GM19372 (cell line): Measurements from ENCODE around the gene PAX5.

Source experiments
- ATAC-seq: cut with Tn5 transposase; IDR thresholded peaks from one replicate; pipeline ENCODE4 v1.9.1; 2021; ENCODE audit warnings: mild to moderate bottlenecking, low read depth, moderate library complexity; ENCODE audit not compliant: unreplicated experiment

Gene PAX5

GRCh38 chr9:37037503-37038301 is 3.6 kb upstream of the PAX5 start:
- ATAC-seq: no peak

GRCh38 chr9:37036776-37037502 is 2.9 kb upstream of the PAX5 start:
- peak; percentile 31 for ATAC-seq

DNA sequence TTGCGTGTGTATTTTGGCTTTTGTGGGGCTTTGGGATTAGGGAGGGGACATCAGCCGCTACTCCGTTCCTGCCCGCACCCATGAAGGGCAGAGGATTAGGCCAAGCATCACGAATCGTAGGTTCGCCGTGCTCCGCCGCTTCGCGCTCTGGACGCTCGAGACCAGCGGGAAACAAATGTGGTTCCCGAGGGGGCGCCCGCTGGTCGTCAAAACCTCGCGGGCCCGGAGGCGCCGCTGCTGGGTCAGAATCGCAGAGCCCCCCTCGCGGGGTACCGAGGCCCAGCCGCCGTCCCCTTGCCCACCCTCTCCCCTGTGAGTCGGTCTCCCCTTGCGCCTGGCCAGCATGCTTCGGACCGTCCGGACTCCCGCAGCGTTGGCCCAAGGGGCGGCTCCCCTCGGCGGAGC is 2.3 kb upstream of the PAX5 start:
- ATAC-seq: peak; percentile 12

GRCh38 chr9:37035648-37036370 is 1.7 kb upstream of the PAX5 start:
- no peak for ATAC-seq

DNA sequence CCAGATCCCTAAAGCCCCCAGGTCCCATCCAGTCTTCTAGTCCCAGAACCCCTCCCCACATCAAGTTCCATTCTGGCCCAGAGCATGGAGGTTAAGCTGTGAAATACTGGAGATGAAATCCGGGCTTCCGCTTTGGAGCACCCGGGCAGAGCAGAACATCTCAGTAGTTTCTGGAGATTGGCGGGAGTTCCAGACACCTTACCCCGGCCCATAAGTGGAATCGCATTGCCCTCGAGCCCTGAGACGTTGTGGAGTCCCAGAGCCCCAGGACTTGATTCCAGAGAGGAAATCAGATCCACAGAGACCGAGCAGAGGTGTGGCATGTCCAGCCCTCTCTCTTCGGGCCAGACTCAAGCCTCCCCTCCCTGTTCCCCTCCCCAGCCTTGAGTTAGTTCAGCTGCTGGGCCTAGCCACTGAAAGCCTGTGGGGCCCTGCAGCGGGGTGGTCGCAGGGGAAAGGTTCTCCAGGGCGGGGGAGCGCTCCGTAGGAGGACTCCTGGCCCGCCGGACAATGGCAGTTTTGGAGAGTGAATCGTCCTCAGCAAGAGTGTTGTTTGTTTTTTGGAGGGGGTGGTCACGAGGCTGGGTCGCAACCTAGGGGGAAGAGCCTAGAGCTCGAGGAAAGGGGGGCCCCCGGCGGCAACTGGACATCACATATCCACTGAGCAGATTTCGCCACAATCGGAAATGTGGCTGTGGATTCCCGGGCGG is 1.0 kb upstream of the PAX5 start:
- no peak for ATAC-seq

DNA sequence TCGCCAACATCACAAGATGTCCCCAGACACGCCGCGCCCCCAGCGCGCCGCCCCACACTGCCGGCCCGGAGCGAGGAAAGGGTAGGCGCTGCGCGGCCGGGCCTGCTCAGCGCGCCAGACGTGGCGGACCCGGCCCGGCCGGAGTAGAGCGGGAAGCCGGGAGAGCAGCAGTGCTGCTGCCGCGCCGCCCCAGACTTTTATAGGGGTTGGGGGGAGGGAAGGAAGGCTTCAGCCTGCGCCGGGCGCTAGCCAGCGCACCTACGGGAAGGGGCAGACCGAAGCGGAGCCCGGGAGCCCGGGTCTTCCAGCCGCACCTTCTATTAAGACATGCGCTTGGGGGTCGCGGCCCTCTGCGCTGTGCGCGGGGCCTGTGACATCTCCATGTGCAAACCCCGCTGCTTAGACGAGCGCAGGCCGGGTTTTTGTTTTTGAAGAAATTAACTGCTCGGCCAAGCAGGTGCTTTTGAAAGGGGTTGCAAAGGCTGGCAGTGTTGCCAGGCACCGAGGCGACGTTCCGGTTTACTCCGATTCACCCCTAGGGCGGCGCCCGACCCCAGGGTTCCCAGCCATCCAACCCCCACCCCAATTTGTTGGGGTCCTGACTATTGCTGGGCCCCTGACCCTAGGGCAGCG is 353 bp upstream of the PAX5 start:
- ATAC-seq: no peak

DNA sequence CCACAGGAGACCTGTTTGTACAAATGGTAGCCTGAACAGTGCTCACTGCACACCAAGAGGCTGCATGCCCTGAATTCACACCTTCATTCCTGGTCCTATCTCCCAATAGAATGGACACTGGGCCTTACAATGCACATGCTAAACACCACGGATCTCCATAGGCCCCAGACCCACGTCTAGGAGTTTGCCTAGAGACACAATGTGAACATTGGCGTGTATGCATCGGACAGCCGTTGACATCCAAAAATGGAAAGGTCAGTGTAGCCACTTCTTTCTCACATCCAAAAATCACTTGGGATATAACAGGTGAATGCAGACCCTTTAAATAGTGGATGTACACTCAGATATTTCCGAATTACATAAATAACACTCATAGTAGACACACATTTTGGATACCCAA is 927 bp downstream of the PAX5 start:
- no peak for ATAC-seq

GRCh38 chr9:37032713-37033112 is 1.4 kb downstream of the PAX5 start:
- no peak for ATAC-seq

DNA sequence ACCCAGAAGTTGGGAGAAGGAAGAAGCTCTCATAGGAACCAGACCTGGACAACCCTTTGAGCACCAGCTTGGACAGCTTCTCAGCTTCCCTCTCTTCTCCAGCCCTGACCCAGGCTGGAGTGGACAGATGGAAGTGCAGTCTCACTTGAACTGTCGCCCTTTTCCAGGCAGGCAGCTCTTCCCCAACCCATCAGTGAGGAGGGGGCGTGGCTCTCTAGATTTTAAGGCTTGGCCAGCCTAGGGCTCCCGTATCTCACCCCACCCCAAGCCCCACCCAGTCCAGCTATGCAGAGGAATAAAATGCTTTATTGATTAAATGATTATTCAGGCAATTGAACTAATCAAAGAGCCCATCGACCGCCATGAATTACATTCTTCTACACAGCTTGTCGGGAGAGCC is 2.2 kb downstream of the PAX5 start:
- no peak for ATAC-seq

GRCh38 chr9:37031081-37031480 is 3.0 kb downstream of the PAX5 start:
- no peak for ATAC-seq

DNA sequence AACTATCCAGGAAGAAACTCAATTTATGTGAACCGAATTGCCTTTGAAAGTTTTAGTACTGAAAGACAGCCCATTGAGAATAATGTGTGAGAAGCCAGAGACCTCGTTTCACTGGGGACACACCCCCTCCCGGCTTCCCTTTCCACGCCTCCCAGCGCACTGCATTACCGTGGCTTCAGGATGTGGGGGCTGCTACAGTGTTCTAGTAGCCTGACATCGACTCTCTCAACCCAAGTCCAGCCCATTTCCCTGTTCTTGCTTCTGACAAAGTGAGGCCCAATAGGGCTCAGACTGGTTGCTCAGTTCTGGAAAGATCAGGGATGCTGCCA is 3.5 kb downstream of the PAX5 start:
- no peak for ATAC-seq

DNA sequence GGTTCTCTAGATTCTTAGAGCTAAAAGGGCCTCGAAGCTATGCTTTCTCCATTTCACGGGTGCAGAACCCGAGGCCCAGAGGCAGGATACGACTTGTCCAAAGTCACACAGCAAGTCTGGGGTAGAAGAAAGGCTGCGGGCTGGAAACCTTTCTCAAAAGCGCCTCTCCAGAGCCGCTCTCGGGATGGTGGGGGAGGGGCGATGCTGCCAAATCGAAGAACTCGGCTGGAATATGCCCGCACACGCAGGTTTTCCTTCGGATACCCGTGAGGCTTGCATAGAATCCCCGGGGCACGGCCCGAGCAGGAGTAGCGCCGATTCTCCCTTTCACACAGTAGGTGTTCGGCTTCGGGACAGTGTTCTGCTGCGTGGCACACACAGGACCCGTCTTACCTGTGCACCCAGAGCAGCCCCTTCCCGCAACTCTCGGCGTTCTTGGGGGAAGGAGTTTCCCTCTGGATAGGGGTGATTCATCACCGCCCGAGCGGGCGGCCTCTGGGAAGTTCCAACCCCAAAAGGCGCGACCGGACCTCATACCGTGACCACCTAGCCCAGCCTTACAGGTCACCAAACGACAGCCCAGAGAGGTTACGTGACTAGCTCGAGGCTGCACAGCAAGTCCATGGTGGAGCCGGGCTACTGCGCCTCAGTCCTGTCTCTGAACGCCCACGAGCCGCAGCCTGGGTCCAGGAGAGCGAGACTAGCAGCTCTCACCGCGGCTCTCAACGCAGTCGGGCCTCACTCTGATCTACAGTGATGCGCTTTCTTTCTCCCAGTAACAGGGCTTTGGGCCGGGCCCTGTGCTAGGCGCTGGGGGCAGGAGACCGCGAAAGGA is 4.1 kb downstream of the PAX5 start:
- no peak for ATAC-seq

GRCh38 chr9:37029304-37029775 is 4.7 kb downstream of the PAX5 start:
- ATAC-seq: no peak

- ATAC-seq: no peak
These were observed 5.5 kb downstream of the PAX5 start for GRCh38 chr9:37028420-37029031.

DNA sequence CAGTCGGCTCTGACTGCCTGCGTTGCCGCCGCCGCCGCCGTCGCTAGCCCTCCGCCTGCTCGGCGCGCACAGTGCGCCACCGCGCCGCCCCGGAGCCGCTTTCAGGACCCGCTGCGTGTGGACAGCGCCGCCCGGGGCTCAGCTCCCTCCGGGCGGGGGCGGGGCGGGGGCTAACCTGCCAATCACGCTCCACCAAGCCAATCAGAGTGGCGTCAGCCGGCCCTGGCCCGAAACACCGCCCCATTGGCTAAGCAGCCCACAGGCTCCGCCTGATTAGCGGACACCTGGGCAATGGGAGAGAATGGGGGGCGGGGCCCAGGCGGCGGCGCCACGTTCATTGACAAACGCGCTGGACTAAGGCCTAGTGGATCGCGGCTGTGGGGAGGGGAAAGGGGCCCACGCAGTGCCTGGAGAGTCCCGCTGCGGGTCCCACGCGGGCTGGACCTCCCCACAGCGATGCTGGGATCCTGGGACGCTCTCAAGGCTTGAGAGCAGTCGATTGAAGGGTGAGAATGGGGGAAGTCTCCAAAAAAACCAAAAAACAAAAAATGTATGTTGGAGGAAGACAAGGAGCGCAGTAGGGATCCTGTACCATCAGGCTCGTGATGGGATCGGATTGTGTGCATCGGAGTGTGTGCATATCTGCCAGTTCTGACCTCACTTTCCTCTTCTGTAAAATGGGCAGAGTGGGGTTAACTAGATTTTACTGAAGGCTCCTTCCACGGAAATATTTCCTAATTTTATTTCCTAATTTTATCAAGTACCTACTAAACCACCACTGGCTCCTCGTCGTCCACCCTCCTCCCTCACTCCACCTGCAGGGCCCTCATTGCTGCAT is 6.3 kb downstream of the PAX5 start:
- ATAC-seq: peak; percentile 79

DNA sequence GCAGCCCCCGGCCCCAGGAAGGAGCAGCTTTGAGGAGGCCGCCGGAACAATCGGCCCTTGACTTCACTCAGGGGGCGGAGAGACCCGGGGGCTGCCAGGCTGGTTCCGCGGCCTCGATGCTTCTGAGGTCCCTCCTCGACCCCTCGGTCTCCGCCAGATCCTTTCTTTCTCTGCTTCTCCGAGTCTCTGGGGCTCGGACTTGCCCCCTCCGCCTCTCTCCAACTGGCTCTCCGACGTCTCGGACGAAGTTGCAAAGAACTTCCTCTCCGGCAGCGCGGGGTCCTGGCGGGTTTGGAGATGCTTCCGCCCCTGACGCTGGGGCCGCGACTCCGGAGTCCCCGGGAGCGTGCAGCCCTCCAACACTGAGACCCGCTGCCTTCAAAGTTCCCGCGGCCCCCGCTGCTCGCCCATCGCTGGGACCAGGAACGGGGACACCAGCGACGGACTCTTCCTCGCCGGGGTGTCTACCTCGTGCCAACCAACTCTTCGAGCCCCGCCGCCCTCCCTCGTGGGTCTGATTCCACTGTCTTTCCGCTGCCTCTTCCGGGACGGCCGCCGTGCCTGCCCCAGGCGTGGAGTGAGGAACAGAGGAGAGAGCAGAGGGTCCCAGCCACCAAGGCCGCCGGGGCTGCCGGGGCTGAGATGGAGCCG is 7.0 kb downstream of the PAX5 start:
- no peak for ATAC-seq

GRCh38 chr9:37026113-37026930 is 7.7 kb downstream of the PAX5 start:
- ATAC-seq: no peak
